NCI-H446 (cell line): ENCODE results near the gene S100A13.

Source experiments
- DNase-seq, 2 experiments: peaks; one replicate each; lab custom pipeline; 2025; lab: John Stamatoyannopoulos, UW

Gene S100A13

GRCh38 chr1:153627715-153628626 is 666 bp upstream of the S100A13 start, which contains the start of gene S100A1:
Gene S100A1, plus strand, starts transcription at chr1:153628434. Its CDS starts 2,088 bp downstream, at chr1:153630522.
- DNase-seq, result no peak

- no peak for DNase-seq
Observed at GRCh38 chr1:153626477-153626903, 815 bp downstream of the S100A13 start.

GRCh38 chr1:153624965-153625611 is 2.2 kb downstream of the S100A13 start:
- no peak for DNase-seq

- DNase-seq, result no peak
Observed at GRCh38 chr1:153623101-153623500, 4.2 kb downstream of the S100A13 start.

- no peak for DNase-seq
Observed at GRCh38 chr1:153619171-153619570, 8.1 kb downstream of the S100A13 start.

DNA sequence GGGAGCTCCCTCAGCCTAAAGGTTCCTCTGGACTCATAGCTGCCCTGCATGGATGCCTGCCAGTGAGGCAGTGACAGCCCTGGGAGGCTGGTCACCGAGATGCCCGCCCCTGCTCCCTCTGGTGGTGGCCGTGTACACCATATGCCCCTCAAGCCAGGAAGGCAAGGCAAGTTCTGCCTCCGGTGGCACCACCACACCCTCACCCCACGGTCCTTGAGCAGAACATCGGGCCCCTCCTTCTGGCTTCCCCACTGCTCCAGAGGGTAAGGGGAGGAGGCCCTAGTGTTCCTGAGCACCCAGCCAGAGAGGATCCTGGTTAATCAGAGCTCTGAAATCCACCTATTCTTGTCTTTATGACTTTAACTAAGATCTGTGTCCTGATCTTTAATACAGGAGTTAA is 9.6 kb downstream of the S100A13 start:
- DNase-seq, result no peak

- DNase-seq, result no peak
Observed at GRCh38 chr1:153616917-153617311, 10.4 kb downstream of the S100A13 start.

DNA sequence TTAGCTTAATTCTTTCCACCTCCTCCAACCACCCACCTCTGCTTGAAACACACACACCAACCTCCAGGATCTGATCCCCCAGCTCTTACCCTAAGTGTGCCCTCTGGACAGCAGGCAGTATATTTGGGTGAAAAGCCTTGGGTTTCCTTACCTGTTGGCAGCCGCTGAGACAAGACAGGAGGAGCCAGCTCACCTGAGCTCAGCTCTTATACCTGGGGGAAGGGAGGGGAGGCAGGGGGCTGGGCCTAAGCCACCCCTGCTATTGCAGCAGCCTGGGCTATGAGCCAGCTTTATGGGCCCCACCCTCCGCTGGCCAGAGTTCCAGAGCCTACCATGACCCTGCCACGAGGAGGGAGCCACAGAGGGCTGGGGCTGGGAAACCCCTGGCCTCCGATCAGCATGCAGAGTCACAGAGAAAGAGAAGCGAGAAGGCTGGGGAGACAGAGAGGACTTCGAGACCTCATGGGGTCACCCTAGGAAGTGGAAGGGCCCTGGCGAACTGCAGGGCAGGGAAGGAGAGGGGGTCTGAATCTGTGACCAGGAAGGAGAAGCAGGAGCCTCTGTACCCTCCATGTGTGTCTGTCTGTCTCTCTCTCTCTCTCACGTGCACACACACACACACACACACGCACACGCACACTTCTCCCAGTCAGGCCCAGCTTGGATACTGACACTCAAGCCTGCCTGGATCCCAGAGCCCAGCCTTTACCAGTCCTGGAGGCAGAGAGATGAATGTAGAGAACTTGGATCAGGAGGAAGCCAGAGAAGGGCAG is 11.0 kb downstream of the S100A13 start, which contains the start of gene S100A14:
Gene S100A14, minus strand, starts transcription at position 182 of the 773 bp plus-strand sequence. CDS start 467 bp downstream, outside the sequence.
- DNase-seq, result no peak

DNA sequence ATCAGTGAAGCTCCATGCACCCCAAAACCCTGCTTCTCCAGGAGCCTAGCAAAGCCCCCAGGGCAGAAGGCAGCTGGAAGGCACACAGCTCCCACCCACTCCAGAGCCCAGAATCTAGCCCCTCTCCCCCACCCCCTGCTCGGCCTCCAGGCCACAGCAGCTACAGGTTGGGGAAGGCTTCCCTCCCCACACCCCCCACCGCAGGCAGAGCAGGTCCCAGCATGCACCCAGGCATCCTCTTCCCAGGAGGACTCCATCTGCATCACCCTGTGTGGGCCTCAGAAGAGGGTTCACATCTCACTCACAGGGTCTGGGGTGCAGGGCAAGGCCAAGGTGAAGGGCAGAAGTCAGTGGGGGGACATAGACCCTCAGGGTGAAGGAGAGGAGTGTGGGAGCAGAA is 11.9 kb downstream of the S100A13 start:
- DNase-seq, result no peak

GRCh38 chr1:153614906-153615305 is 12.4 kb downstream of the S100A13 start:
- no peak for DNase-seq

DNA sequence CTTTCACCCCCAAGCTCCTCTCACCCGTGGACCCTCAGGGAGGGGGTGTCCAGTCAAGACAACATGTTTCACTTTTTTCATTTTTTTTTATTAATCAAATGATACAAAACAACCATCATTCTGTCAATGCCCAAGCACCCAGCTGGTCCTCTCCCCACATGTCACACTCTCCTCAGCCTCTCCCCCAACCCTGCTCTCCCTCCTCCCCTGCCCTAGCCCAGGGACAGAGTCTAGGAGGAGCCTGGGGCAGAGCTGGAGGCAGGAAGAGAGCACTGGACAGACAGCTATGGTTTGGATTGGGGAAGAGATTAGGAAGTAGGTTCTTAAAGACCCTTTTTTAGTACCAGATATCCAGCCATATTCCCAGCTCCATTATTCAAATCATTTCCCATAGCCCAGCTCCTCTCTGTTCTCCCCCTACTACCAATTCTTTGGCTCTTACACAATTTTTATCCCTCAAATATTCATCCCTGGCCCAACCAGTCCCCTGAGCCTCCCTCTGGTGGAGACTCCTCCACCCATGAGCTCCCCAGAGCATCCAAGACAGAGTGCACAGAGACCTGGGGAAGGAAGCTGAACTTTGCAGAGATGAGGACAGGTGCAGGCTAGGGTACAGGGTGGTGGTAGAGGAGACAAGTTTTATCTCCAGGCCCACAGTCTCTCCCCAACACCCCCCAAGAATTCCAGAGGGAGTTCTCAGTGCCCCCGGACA is 13.0 kb downstream of the S100A13 start:
- no peak for DNase-seq

DNA sequence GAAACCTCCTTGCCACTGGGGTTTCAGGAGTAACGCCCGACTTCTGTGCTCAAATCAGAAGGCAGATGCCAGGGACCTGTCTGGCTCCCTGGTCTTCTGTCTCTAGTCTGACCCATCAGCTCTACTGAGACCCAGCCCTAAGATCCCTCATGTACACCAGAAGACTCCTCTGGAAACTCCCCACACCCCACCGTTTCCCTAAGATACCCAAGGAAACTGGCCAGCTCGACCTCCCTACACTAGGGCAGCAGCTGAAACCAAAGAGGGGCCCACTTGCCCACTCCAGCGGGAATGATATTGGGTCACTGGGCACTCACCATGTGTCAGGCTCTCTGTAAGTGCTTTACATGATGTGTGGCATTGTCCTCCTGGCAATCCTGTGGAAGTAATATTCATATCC is 13.9 kb downstream of the S100A13 start:
- DNase-seq, result no peak

DNA sequence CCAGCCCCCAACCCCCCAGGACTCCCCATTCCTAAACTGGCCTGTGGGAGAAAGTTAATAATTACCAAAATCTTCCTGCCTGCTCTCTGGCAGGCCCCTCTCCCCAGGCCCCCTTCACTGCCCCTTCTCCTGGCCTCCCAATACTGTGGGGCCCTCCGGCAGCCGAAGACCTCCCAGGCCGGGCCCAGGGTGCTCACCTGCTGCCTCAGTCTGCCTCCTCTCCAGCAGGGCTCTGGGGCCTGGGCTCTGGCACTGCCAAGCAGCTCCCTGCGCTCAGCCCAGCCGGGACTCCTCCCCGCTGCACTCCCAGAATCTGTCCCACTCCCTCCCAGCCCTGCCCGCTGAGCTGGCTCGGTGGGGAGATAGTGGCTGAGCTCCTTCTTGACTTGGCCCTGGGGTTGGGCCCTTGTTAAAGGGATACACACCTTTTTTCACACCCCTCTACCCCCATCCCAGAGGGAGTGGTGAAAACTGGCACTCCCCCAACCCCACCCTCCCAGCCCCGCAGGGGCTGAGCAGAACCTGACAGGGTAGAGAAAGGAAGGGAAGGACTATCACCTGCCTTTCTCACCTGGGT is 14.5 kb downstream of the S100A13 start, which contains the start of gene S100A16:
Gene S100A16, minus strand, starts transcription at position 383 of the 577 bp plus-strand sequence. CDS start 4,986 bp downstream, outside the sequence.
- DNase-seq, result peak; percentile 18 to 75

DNA sequence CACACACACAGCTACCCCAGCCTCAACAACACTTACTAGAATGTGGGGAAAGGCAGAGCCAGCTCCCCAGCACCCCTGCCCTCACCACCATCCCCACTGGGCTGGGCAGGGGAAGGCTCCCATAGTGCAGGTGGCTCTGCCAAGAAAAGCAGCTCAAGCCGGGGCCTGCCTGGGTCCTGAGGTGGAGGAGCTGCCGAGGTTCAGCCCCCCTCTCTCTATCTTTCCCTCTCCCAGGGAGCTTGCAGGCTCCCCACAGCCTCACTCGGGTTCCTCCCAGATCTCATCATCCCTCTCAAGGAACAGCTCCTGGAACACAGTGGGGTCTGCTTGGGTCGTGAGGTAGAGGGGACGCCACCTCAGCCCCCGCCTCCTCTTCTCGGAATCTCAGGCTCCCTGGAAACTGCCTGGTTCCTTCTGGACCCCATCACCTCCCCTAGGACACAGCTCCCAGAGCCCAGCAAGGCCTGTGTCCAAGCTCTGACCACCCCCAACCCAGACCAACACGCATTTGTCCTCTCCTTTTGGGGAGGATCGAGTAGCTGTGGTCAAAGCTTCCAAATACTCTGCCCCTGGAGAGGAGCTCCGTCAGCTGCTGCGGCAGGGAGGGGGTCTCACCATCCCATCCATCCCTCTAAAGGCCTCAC is 15.1 kb downstream of the S100A13 start:
- no peak for DNase-seq

- no peak for DNase-seq
Observed at GRCh38 chr1:153611356-153611755, 15.9 kb downstream of the S100A13 start.

GRCh38 chr1:153610811-153611301 is 16.4 kb downstream of the S100A13 start:
- no peak for DNase-seq

DNA sequence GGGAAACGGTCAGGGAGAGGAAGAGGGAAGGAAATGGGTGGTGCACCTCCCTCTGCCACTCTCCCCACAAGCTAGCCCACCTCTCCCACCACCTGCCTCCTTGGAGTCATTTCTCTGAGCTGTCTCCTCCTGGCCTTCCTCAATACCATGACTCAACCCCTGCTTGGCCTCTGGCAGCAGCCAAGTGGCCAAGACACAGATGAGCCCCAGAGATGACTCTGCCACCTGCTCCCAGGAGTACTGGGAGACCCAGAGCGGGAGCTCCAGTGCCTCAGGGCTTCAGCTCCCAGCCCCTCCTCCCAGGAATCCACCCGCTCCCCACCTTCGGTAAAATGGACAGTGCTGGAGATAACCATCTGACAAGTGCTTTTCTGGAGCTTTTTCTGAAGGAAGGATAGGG is 17.0 kb downstream of the S100A13 start:
- DNase-seq, result peak in 1 of 2 experiments; percentile 24

- DNase-seq, result no peak
Observed at GRCh38 chr1:153609585-153609907, 17.8 kb downstream of the S100A13 start.

DNA sequence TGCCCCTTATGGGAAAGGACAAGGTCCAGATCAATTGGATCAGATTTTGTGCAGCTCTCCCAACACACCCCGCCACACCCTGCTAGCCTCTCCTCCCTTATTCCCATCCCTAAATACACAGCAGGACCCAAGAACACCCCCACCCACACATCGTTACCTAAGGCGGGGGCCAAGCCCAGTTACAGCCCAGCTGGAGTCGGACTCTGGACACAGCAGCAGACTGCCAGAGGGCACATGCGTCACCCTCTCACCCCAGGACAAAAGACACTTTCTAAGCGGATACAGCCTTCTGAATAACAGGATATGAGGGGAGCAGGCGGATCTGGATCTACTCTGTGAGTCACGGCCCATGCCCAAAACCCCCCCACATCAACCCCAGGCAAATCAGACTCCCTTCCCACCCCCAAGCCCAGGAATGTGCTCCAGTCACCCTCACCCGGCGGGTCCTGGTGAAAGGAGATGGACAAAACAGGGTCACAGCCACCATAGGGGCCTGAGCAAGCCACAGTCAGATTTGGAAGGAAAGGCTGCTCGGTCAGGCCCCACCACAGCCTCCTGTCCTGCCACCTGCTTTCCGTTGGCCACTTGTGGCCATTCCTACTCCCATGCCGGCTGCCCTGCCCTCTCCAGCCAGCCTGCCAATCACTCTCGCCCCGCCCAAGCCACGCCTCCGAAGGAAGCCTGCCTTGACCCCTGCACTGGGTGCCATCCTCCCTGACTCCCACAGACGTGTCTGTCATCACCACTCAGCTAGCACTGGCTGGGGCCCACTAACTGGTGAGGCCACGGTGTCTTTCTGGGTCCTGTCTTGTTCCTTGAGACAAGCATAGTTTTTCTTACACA is 18.3 kb downstream of the S100A13 start:
- DNase-seq, result no peak
